ENCODE measurements around the gene PRPF4. TPM values are rescaled to one million over a fixed set of nuclear protein-coding genes. Genes with fewer than 3 reads are reported as not detected.
A peak's percentile ranks its signal among the peaks of the same experiment; 100 is the strongest.

PRPF4 gene
- total RNA-seq, 6 experiments from 2014 or later: 24.5 to 32.8 (median 29.4) TPM

GRCh38 chr9:113337714-113338113 lies 62.3 kb downstream of the PRPF4 start:
- Mint-ChIP-seq H3K4me1 (ENCODE audit: low read depth) (peaks cover 10% of the 10 kb centered on the region), H3K27ac (no peak overlapping the region), H3K27me3 (ENCODE audit: insufficient read depth) (no peaks in the 10 kb centered on the region; the same call in none of the 2 replicates), H3K9me3 (no peaks in the 10 kb centered on the region), H3K4me3 (no peak overlapping the region), H3K36me3 (ENCODE audit: low read depth) (no peaks in the 10 kb centered on the region)
- no peak for DNase-seq
- no peak for TF ChIP-seq CTCF (IDR thresholded peaks at IDR 0.05)

- no peak for TF ChIP-seq CTCF (IDR thresholded peaks at IDR 0.05)
- Mint-ChIP-seq H3K4me1 (ENCODE audit: low read depth) (peaks cover 10% of the 10 kb centered on the region), H3K9me3 (no peaks in the 10 kb centered on the region), H3K36me3 (ENCODE audit: low read depth) (no peaks in the 10 kb centered on the region), H3K27ac (peak within 1 kb of the TSS; percentile 87), H3K27me3 (ENCODE audit: insufficient read depth) (peaks cover under 1% of the 10 kb centered on the region), H3K4me3 (peak within 1 kb of the TSS; percentile 86)
- peak; percentile 70 for DNase-seq
These were observed 64.7 kb downstream of the PRPF4 start, which contains the start of gene WDR31 for GRCh38 chr9:113340011-113340699. WDR31 (minus strand) TSS chr9:113340275; CDS start chr9:113332022, 8,253 bp downstream.

DNA sequence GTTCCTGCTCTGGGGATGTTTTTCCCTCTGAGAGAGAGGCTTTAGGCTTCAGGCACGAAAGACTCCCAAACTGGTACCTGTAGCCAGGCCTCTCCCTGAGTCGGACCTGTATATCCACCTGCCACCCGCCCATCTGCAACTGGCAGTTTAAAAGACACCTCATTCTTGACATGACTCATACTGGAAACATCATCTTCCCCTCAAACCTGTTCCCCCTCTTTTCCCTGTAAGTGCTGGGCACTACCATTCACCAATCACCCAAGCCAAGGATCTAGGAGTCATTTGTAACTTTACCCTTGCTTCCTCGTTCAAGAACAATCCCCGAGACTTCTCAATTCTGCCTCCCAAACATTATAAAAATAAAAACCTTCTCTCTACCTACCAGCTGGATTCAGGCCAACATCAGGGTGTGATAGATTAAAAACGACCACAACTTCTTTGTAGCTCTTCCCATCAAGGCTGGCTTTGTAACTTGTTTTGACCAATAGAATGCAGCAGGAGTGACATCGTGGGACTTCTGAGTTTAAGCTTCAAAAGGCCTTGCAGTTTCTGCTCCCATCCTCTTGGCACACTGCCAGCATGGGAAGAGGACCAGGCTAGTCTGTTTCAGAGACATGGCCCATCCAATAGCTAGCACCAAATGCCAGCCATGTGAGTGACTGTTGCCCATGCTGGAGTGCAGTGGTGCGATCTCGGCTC lies 66.4 kb downstream of the PRPF4 start:
- peaks cover 2% of the 10 kb centered on the region for H3K27me3 Mint-ChIP-seq (ENCODE audit: insufficient read depth)
- H3K4me3 Mint-ChIP-seq: no peak overlapping the region
- TF ChIP-seq CTCF (IDR thresholded peaks at IDR 0.05): no peak
- H3K9me3 Mint-ChIP-seq: no peaks in the 10 kb centered on the region
- H3K4me1 Mint-ChIP-seq (ENCODE audit: low read depth): peaks cover 10% of the 10 kb centered on the region
- H3K27ac Mint-ChIP-seq: no peak overlapping the region
- no peak for DNase-seq
- H3K36me3 Mint-ChIP-seq (ENCODE audit: low read depth): no peaks in the 10 kb centered on the region

Other genes starting within 250 kb of the PRPF4 start
- 1 to 10 TPM; 1.8 to 2.6 (median 2.2) TPM for gene ZFP37, start 218.9 kb upstream of the PRPF4 start, total RNA-seq (2021; fragmentation: NEBNext Ultra II Directional; extraction: Animal tissue kit (Norgen Biotek cat#: 25700))
- 10 to 100 TPM in 1 of 6 experiments, 1 to 10 TPM in 5; 7.5 to 11.3 (median 9.4) TPM for gene SLC31A2, start 124.7 kb upstream of the PRPF4 start, total RNA-seq (2021; fragmentation: NEBNext Ultra II Directional; extraction: Animal tissue kit (Norgen Biotek cat#: 25700))
- 10 to 100 TPM; 25.2 to 29.8 (median 28.0) TPM for gene FKBP15, start 54.4 kb upstream of the PRPF4 start, total RNA-seq (2021; fragmentation: NEBNext Ultra II Directional; extraction: Animal tissue kit (Norgen Biotek cat#: 25700))
- gene SLC31A1, start 54.1 kb upstream of the PRPF4 start, total RNA-seq (2021; fragmentation: NEBNext Ultra II Directional; extraction: Animal tissue kit (Norgen Biotek cat#: 25700)): 10 to 100 TPM; 31.8 to 39.6 (median 36.7) TPM
- gene CDC26, start 86 bp upstream of the PRPF4 start, total RNA-seq (2021; fragmentation: NEBNext Ultra II Directional; extraction: Animal tissue kit (Norgen Biotek cat#: 25700)): 10 to 100 TPM; 27.9 to 37.3 (median 32.9) TPM
- not detected for gene RNF183, start 27.7 kb downstream of the PRPF4 start, total RNA-seq (2021; fragmentation: NEBNext Ultra II Directional; extraction: Animal tissue kit (Norgen Biotek cat#: 25700))
- 1 to 10 TPM in 4 of 6 experiments, under 1 TPM in 2; 0.84 to 1.6 (median 1.0) TPM for gene WDR31, start 64.6 kb downstream of the PRPF4 start, total RNA-seq (2021; fragmentation: NEBNext Ultra II Directional; extraction: Animal tissue kit (Norgen Biotek cat#: 25700))
- gene BSPRY, start 73.9 kb downstream of the PRPF4 start, total RNA-seq (2021; fragmentation: NEBNext Ultra II Directional; extraction: Animal tissue kit (Norgen Biotek cat#: 25700)): not detected
- gene HDHD3, start 101.3 kb downstream of the PRPF4 start, total RNA-seq (2021; fragmentation: NEBNext Ultra II Directional; extraction: Animal tissue kit (Norgen Biotek cat#: 25700)): 1 to 10 TPM; 3.3 to 4.8 (median 3.8) TPM
- 10 to 100 TPM; 27.8 to 31.0 (median 30.3) TPM for gene ALAD, start 125.6 kb downstream of the PRPF4 start, total RNA-seq (2021; fragmentation: NEBNext Ultra II Directional; extraction: Animal tissue kit (Norgen Biotek cat#: 25700))
- gene POLE3, start 135.0 kb downstream of the PRPF4 start, total RNA-seq (2021; fragmentation: NEBNext Ultra II Directional; extraction: Animal tissue kit (Norgen Biotek cat#: 25700)): 10 to 100 TPM; 33.7 to 43.9 (median 37.9) TPM
- under 1 TPM; 0.27 to 0.73 (median 0.38) TPM for gene C9orf43, start 135.1 kb downstream of the PRPF4 start, total RNA-seq (2021; fragmentation: NEBNext Ultra II Directional; extraction: Animal tissue kit (Norgen Biotek cat#: 25700))
- gene RGS3, start 188.1 kb downstream of the PRPF4 start, total RNA-seq (2021; fragmentation: NEBNext Ultra II Directional; extraction: Animal tissue kit (Norgen Biotek cat#: 25700)): 10 to 100 TPM; 49.7 to 57.0 (median 52.5) TPM

All from HFFc6 (cell line).